Esophagus muscularis mucosa (tissue), 3 donors: ENCODE results near the gene CNTNAP2.

Source experiments
- CTCF ChIP-seq, 3 experiments: fragments of 200-600 bp in 2 of 3; fragments of 450-650 bp in 1 of 3; sonication (generic) in 2 of 3; IDR thresholded peaks; one replicate each; pipeline ENCODE4 v1.5.1; 2017 to 2019; ENCODE audit warnings: antibody characterized with exemption in 3 of 3, mild to moderate bottlenecking in 2 of 3, moderate library complexity in 1 of 3
- POLR2A ChIP-seq: fragments of 450-650 bp; IDR thresholded peaks from one replicate; pipeline ENCODE4 v1.6.1; 2017; ENCODE audit warnings: antibody characterized with exemption, moderate library complexity, mild to moderate bottlenecking, low read depth

GRCh38 chr7:146645383-146645976, 528.9 kb downstream of the CNTNAP2 start:
- TF ChIP-seq CTCF (IDR thresholded peaks at IDR 0.05) (no peak), POLR2A (no peak)
